Lung (tissue), 12 donors: ENCODE data around the gene AP3S1. TPM values are rescaled to one million over a fixed set of nuclear protein-coding genes. Genes with fewer than 3 reads are reported as not detected.

Source experiments
- ATAC-seq: fragments of 200-7000 bp; cut with Tn5 transposase; one replicate; pipeline ENCODE4 v1.9.1; 2020; ENCODE audit warnings: moderate number of reproducible peaks; ENCODE audit not compliant: insufficient read depth, low FRiP score
- DNase-seq, 3 donors: peaks; one replicate each; pipeline ENCODE4 v3.0.0-alpha.2; 2013 to 2017
- H3K27ac ChIP-seq, 2 donors: one replicate each; pipeline ENCODE4 v1.5.1; 2013; ENCODE audit warnings: mild to moderate bottlenecking in 2 of 2, moderate library complexity in 2 of 2, control low read depth in 1 of 2, inconsistent platforms in 1 of 2, low read depth in 1 of 2, low read length in 1 of 2
- H3K27me3 ChIP-seq, 3 donors: one replicate each; pipeline ENCODE4 v1.5.1; 2013; ENCODE audit warnings: low read length in 2 of 3; ENCODE audit not compliant: control insufficient read depth in 3 of 3, insufficient read depth in 3 of 3
- H3K36me3 ChIP-seq, 4 donors: one replicate each; pipeline ENCODE4 v1.5.1; 2013; ENCODE audit warnings: low read length in 4 of 4, mild to moderate bottlenecking in 1 of 4, moderate library complexity in 1 of 4; ENCODE audit not compliant: control insufficient read depth in 4 of 4, insufficient read depth in 4 of 4
- H3K4me1 ChIP-seq, 5 donors: one replicate each; pipeline ENCODE4 v1.5.1; 2013; ENCODE audit warnings: low read length in 5 of 5, mild to moderate bottlenecking in 2 of 5, moderate library complexity in 1 of 5; ENCODE audit not compliant: control insufficient read depth in 5 of 5, insufficient read depth in 5 of 5
- H3K4me3 ChIP-seq: one replicate; pipeline ENCODE4 v1.5.1; 2013; ENCODE audit warnings: mild to moderate bottlenecking, control low read depth, moderate library complexity
- H3K9ac ChIP-seq, 2 donors: one replicate each; pipeline ENCODE4 v1.5.1; 2013; ENCODE audit warnings: low read length in 2 of 2, control low read depth in 1 of 2; ENCODE audit not compliant: insufficient read depth in 1 of 2
- H3K9me3 ChIP-seq, 4 donors: one replicate each; pipeline ENCODE4 v1.5.1; 2013; ENCODE audit warnings: low read length in 3 of 4, mild to moderate bottlenecking in 1 of 4, moderate library complexity in 1 of 4; ENCODE audit not compliant: control insufficient read depth in 4 of 4, insufficient read depth in 3 of 4
- CTCF ChIP-seq: IDR thresholded peaks from 2 replicates; pipeline ENCODE4 v1.5.1; 2012; ENCODE audit warnings: mild to moderate bottlenecking; ENCODE audit errors: control extremely low read depth, extremely low read depth
- WGBS, 2 donors: extraction: QIAGEN DNeasy Blood & Tissue Kit; methylation state at CpG; one replicate each; pipeline ENCODE4 v1.1.7; 2013; 5-methylcytosine and 5-hydroxymethylcytosine counted together
- polyA plus RNA-seq, 2 donors: library from polyadenylated mRNA; stranded (reverse); fragments of 200-250 nt; gene quantifications; one replicate each; pipeline ENCODE4 v1.2.1, GENCODE V29; 2013
- total RNA-seq, 2 donors: library from RNA; depleted of rRNA in 1 of 2; stranded (reverse); fragments of >200 nt in 1 of 2; gene quantifications; one replicate each; pipeline ENCODE4 v1.2.1, GENCODE V29; 2014 to 2021
- donor health status: control.
- donor health status: control.
- donor health status: Bipolar disorder and iron deficiency.
- donor health status: healthy.
- donor health status: DM: yes; HTN: yes; CAD: no.

Gene AP3S1
- total and polyA plus RNA-seq, 4 donors, result 45.8 to 90.4 (median 54.7) TPM

- TF ChIP-seq CTCF, result no peak
- WGBS, 2 donors, result 97 to 98% methylated on average over 4 of the region's 4 CpGs
- Histone ChIP-seq H3K9ac (no peak overlapping the region), H3K4me1 (no peaks in the 10 kb centered on the region), H3K4me3 (no peak overlapping the region), H3K27ac (no peak overlapping the region), H3K36me3 (peaks cover 0 to 14% (median 2%) of the 10 kb centered on the region in 4 donors), H3K27me3 (no peaks in the 10 kb centered on the region), H3K9me3 (peaks cover 0 to 3% (median 0%) of the 10 kb centered on the region in 4 donors)
- DNase-seq, result no peak
- no peak for ATAC-seq
Observed at GRCh38 chr5:115825948-115826347, 15.8 kb upstream of the AP3S1 start.

GRCh38 chr5:115829913-115830312 is 11.8 kb upstream of the AP3S1 start:
- Histone ChIP-seq H3K4me3 (no peak overlapping the region), H3K27me3 (no peaks in the 10 kb centered on the region), H3K9me3 (peaks cover 0 to 3% (median 0%) of the 10 kb centered on the region in 4 donors), H3K4me1 (no peaks in the 10 kb centered on the region), H3K36me3 (peaks cover 3 to 29% (median 8%) of the 10 kb centered on the region in 4 donors), H3K27ac (no peak overlapping the region), H3K9ac (no peak overlapping the region)
- ATAC-seq, result no peak
- no peak for DNase-seq
- TF ChIP-seq CTCF, result no peak
- 95 to 97% methylated on average over 5 of the region's 5 CpGs for WGBS, 2 donors

GRCh38 chr5:115831163-115831768 is 10.5 kb upstream of the AP3S1 start:
- ATAC-seq, result peak; percentile 66
- 51 to 52% methylated on average over 2 of the region's 2 CpGs for WGBS, 2 donors

More at GRCh38 chr5:115831163-115831768, 10.5 kb upstream of the AP3S1 start:
- peak; percentile 26 to 73 (median 69) for DNase-seq
- Histone ChIP-seq H3K4me1 (no peaks in the 10 kb centered on the region), H3K27ac (no peak overlapping the region), H3K9me3 (no peaks in the 10 kb centered on the region), H3K4me3 (no peak overlapping the region), H3K9ac (no peak overlapping the region), H3K36me3 (peaks cover 5 to 38% (median 16%) of the 10 kb centered on the region in 4 donors), H3K27me3 (no peaks in the 10 kb centered on the region)
- TF ChIP-seq CTCF, result peak; percentile 21
